Fibroblast of lung (primary cell): ENCODE data around the gene SHC1. TPM values are rescaled to one million over a fixed set of nuclear protein-coding genes. Genes with fewer than 3 reads are reported as not detected.

Experiments
- DNase-seq, 2 donors: peaks; one replicate each; pipeline versions ENCODE4 v3.0.0 to v3.0.0-alpha.2; 2010; ENCODE audit warnings: low read depth in 2 of 2
- H2AFZ ChIP-seq: 2 replicates; pipeline ENCODE4 v1.5.1; 2012; ENCODE audit warnings: low read length, control low read depth, inconsistent platforms
- H3K27ac ChIP-seq: 2 replicates; pipeline ENCODE4 v1.5.1; 2011; ENCODE audit warnings: low read length, control low read depth; ENCODE audit not compliant: insufficient read depth
- H3K27me3 ChIP-seq: 2 replicates; pipeline ENCODE4 v1.5.1; 2011; ENCODE audit warnings: mild to moderate bottlenecking, low read length; ENCODE audit not compliant: control insufficient read depth, insufficient read depth
- H3K36me3 ChIP-seq: 2 replicates; pipeline ENCODE4 v1.5.1; 2011; ENCODE audit warnings: low read length; ENCODE audit not compliant: control insufficient read depth, insufficient read depth
- H3K4me1 ChIP-seq: 2 replicates; pipeline ENCODE4 v1.5.1; 2011; ENCODE audit warnings: low read length; ENCODE audit not compliant: control insufficient read depth, insufficient read depth; ENCODE audit errors: extremely low read depth
- H3K4me2 ChIP-seq: 2 replicates; pipeline ENCODE4 v1.5.1; 2011; ENCODE audit warnings: low read length, control low read depth; ENCODE audit not compliant: insufficient read depth; ENCODE audit errors: extremely low read depth
- H3K4me3 ChIP-seq, 4 experiments: fragments of 200-600 bp in 1 of 4; sonication (generic) in 1 of 4; replicated peaks in 1 of 4; 2 replicates each; pipeline ENCODE4 v1.5.1; 2011 to 2016; ENCODE audit warnings: low read length in 4 of 4, low read depth in 3 of 4, mild to moderate bottlenecking in 3 of 4, control low read depth in 2 of 4, inconsistent platforms in 1 of 4, mixed read lengths in 1 of 4; ENCODE audit not compliant: insufficient read depth in 1 of 4; ENCODE audit errors: control extremely low read depth in 1 of 4
- H3K79me2 ChIP-seq: 2 replicates; pipeline ENCODE4 v1.5.1; 2012; ENCODE audit warnings: mild to moderate bottlenecking, low read length, inconsistent platforms; ENCODE audit not compliant: control insufficient read depth, insufficient read depth
- H3K9ac ChIP-seq: 2 replicates; pipeline ENCODE4 v1.5.1; 2011; ENCODE audit warnings: mild to moderate bottlenecking, low read length, control low read depth; ENCODE audit not compliant: insufficient read depth
- H3K9me3 ChIP-seq: 2 replicates; pipeline ENCODE4 v1.5.1; 2012; ENCODE audit warnings: low read depth, low read length; ENCODE audit not compliant: control insufficient read depth, insufficient read depth
- H4K20me1 ChIP-seq: 2 replicates; pipeline ENCODE4 v1.5.1; 2011; ENCODE audit warnings: low read length; ENCODE audit not compliant: control insufficient read depth, insufficient read depth; ENCODE audit errors: extremely low read depth
- CTCF ChIP-seq, 2 donors: IDR thresholded peaks in 1 of 2; conservative IDR thresholded peaks in 1 of 2; 1 replicate in 1 of 2; 2 replicates in 1 of 2; pipeline ENCODE4 v1.5.1; 2011 to 2012; ENCODE audit warnings: low read length in 2 of 2, control low read depth in 1 of 2, inconsistent platforms in 1 of 2, low read depth in 1 of 2, mild to moderate bottlenecking in 1 of 2
- EZH2 ChIP-seq: IDR thresholded peaks from 2 replicates; pipeline ENCODE4 v1.5.1; 2012; ENCODE audit warnings: low read length, control low read depth, mild to moderate bottlenecking; ENCODE audit errors: missing control alignments
- polyA plus RNA-seq, 2 donors: library from polyadenylated mRNA; depleted of rRNA in 1 of 2; stranded (reverse) in 1 of 2; unstranded in 1 of 2; fragments of >200 nt; gene quantifications; 2 replicates each; pipeline ENCODE4 v1.2.1, GENCODE V29; 2011 to 2012; ENCODE audit warnings: missing spikeins in 1 of 2
- total RNA-seq: library from RNA; depleted of rRNA; stranded (reverse); fragments of >200 nt; gene quantifications from 2 replicates; pipeline ENCODE4 v1.2.1, GENCODE V29; 2014

The SHC1 gene
- total and polyA plus RNA-seq, 2 donors (not counting 1 experiment from before 2014, with no cell fraction given), result 245 to 277 TPM

GRCh38 chr1:154943649-154944400, 26.7 kb downstream of the SHC1 start:
- Histone ChIP-seq H3K4me1 (no peaks in the 10 kb centered on the region), H2AFZ (no peak overlapping the region), H3K4me2 (no peak overlapping the region), H3K9me3 (no peaks in the 10 kb centered on the region), H3K36me3 (no peaks in the 10 kb centered on the region), H3K79me2 (no peaks in the 10 kb centered on the region), H3K27ac (no peak overlapping the region), H3K4me3 (no peak overlapping the region), H3K27me3 (no peaks in the 10 kb centered on the region), H3K9ac (peak overlapping the region; percentile 1), H4K20me1 (no peaks in the 10 kb centered on the region)
- TF ChIP-seq EZH2 (no peak), CTCF (conservative IDR thresholded peaks at IDR 0.05 in 1 of 2, IDR thresholded peaks at IDR 0.05 in 1 of 2; ENCODE audit: low read depth in 1 of 2, low read length in 2 of 2) (peak; percentile 69 to 80)
- DNase-seq, result peak in 1 of 2 donors; percentile 31

GRCh38 chr1:154941333-154942013, 29.1 kb downstream of the SHC1 start:
- Histone ChIP-seq H3K9me3 (no peaks in the 10 kb centered on the region), H4K20me1 (no peaks in the 10 kb centered on the region), H3K9ac (no peak overlapping the region), H3K36me3 (no peaks in the 10 kb centered on the region), H3K4me3 (no peak overlapping the region), H3K27ac (no peak overlapping the region), H3K27me3 (no peaks in the 10 kb centered on the region), H3K79me2 (no peaks in the 10 kb centered on the region), H2AFZ (no peak overlapping the region), H3K4me1 (peaks cover 2% of the 10 kb centered on the region), H3K4me2 (no peak overlapping the region)
- TF ChIP-seq CTCF (conservative IDR thresholded peaks at IDR 0.05 in 1 of 2, IDR thresholded peaks at IDR 0.05 in 1 of 2; ENCODE audit: low read depth in 1 of 2, low read length in 2 of 2) (no peak), EZH2 (no peak)
- no peak for DNase-seq

- Histone ChIP-seq H3K4me1 (peaks cover 2% of the 10 kb centered on the region), H3K4me3 (no peak overlapping the region), H3K9me3 (no peaks in the 10 kb centered on the region), H3K9ac (no peak overlapping the region), H4K20me1 (no peaks in the 10 kb centered on the region), H3K27ac (no peak overlapping the region), H2AFZ (no peak overlapping the region), H3K79me2 (peaks cover 2% of the 10 kb centered on the region), H3K36me3 (no peaks in the 10 kb centered on the region), H3K27me3 (no peaks in the 10 kb centered on the region), H3K4me2 (no peak overlapping the region)
- DNase-seq, result no peak
- TF ChIP-seq EZH2, result no peak
- TF ChIP-seq CTCF (conservative IDR thresholded peaks at IDR 0.05 in 1 of 2, IDR thresholded peaks at IDR 0.05 in 1 of 2; ENCODE audit: low read depth in 1 of 2, low read length in 2 of 2), result no peak
These were observed 29.8 kb downstream of the SHC1 start for GRCh38 chr1:154940651-154941194.
